ENCODE results near the gene CRMP1.

DNA sequence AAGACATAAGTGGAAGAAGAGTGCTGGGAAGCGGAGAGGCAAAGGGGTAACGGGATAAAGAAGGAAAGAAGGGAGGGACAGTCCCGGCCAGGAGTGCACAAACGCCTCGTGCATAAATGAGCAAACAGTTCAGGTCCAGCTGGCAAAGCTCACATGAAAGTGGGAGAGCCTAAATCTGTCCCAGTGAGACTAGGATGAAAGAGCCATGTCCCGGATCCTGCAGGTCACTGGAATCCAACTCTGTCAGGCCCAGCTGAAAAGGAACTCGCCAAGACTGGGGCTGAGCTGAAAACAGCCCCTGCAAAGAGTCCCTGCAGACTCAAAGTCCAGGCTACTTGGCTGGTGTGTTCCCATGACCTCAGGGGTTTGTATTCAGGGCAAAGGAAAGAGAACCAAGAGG, 38.0 kb upstream of the CRMP1 start:
- TF ChIP-seq EZH2 (IDR thresholded peaks at IDR 0.05; ENCODE audit: low read depth, low read length, severe bottlenecking) (no peak), CTBP2 (IDR thresholded peaks at IDR 0.05; ENCODE audit: borderline replicate concordance, insufficient read depth, insufficient read length, low read length) (no peak), POLR2A (IDR thresholded peaks at IDR 0.05; ENCODE audit: control extremely low read depth in 1 of 2, low read depth in 2 of 2, low read length in 2 of 2) (no peak), POLR2AphosphoS5 (IDR thresholded peaks at IDR 0.05; ENCODE audit: low read depth, low read length) (no peak), CHD2 (IDR thresholded peaks at IDR 0.05; ENCODE audit: low read length) (no peak)
- TF ChIP-seq, protein P1, sequence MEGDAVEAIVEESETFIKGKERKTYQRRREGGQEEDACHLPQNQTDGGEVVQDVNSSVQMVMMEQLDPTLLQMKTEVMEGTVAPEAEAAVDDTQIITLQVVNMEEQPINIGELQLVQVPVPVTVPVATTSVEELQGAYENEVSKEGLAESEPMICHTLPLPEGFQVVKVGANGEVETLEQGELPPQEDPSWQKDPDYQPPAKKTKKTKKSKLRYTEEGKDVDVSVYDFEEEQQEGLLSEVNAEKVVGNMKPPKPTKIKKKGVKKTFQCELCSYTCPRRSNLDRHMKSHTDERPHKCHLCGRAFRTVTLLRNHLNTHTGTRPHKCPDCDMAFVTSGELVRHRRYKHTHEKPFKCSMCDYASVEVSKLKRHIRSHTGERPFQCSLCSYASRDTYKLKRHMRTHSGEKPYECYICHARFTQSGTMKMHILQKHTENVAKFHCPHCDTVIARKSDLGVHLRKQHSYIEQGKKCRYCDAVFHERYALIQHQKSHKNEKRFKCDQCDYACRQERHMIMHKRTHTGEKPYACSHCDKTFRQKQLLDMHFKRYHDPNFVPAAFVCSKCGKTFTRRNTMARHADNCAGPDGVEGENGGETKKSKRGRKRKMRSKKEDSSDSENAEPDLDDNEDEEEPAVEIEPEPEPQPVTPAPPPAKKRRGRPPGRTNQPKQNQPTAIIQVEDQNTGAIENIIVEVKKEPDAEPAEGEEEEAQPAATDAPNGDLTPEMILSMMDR (IDR thresholded peaks at IDR 0.05; ENCODE audit: control extremely low read depth in 1 of 3, insufficient read depth in 1 of 3, low read depth in 1 of 3, low read length in 3 of 3): no peak

Data from H1 (cell line).